HG03354 (cell line): Measurements from ENCODE around the gene PRKCD.

Experiments used
- ATAC-seq: cut with Tn5 transposase; IDR thresholded peaks from one replicate; pipeline ENCODE4 v1.9.1; 2021; ENCODE audit warnings: mild to moderate bottlenecking; ENCODE audit not compliant: unreplicated experiment, poor library complexity, severe bottlenecking

The PRKCD gene

DNA sequence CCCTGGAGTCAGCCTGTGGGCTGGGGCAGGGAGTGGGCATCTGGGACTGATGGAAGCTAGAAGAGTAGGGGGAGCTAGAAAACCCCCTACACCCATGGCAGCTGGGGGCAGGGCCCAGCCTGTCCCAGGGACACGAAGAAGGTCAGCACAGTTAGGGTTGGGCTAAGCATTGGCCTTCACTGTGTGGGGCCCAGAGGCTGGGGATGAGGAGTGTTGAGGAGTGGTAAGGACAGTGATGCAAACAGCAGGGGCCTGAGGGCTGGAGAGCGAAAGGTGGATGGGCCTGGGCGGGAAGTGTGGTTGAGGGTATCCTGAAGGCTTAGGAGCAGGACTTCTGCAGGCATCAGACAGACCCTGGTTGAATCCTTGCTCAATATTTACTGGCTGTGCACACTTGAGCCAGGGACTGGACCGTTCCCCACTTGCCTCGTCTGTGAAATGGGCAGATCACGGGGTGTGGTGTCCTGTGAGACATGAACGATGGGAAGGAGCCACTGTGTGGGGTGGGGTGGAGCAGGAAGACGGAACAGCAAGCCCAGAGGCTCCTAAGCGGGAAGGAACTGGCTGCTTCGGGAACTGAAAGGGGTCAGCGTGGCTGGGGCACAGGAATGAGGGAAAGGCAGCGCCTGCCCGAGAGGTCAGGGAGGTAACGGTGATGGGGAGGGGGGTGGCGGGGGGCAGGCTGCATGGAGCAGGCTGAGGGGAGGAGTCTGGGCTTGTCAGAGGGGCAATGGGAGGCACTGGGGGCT lies 7.3 kb downstream of the PRKCD start:
- no peak for ATAC-seq

DNA sequence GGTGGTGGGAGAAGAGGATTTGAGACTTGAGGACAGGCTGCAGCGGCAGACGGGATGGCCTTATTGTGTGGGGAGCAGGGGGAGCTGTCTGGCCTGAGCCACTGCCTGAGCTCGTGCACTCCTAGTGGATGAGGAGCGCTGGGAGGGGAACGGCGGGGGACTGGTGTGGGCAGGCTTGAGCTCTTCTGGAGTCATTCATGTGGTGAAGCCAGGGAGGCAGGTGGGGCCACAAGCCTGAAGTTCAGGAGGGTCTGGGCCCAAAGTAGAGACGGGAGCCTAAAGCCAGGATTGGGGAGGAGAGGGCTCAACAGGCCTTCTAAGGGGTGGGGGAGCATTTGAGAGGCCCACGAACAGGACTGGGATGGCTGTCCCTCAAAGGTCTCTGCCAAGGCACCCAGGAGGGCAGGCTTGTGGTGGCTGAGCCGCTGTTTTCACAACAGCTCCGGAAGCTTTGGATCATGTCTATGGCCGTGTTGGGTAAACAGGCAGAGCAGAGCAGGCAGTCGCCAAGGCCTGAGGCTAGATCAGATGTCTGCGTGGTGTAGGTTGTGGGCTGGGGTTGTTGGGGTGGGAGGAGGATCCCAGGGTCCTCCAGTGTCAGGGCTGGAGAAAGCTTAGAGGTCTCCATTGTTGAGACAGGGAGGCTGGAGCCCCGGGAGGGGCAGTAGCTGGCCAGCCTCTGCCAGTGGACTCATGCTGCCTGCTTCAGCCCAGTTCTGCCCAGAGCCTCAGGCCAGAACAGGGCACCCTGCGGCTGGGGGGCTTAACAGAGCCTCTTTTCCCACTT lies 8.2 kb downstream of the PRKCD start:
- no peak for ATAC-seq

DNA sequence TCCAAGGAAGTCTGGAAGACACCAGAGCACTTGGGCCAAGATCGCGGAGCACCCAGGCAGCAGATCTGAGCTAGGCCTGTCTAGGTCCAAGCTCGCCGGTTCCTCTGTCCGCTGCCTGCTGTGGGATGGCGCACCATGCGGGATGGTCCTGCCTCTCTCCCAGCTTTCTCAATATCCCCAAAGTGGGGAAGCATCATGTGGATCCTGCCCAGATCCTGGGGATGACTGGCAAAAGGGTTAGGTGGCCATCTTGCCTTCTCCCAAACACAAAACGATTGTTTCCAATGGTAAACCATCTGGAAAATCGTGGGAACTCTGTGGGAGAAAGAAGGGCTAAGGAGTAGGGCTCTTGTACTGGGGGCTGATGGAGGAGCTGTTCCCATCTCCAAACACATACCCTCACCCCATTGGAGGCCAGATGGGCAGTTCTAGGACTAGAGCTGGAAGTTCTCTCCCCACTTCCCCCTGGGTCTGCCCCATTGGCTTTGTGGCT lies 8.9 kb downstream of the PRKCD start:
- no peak for ATAC-seq

DNA sequence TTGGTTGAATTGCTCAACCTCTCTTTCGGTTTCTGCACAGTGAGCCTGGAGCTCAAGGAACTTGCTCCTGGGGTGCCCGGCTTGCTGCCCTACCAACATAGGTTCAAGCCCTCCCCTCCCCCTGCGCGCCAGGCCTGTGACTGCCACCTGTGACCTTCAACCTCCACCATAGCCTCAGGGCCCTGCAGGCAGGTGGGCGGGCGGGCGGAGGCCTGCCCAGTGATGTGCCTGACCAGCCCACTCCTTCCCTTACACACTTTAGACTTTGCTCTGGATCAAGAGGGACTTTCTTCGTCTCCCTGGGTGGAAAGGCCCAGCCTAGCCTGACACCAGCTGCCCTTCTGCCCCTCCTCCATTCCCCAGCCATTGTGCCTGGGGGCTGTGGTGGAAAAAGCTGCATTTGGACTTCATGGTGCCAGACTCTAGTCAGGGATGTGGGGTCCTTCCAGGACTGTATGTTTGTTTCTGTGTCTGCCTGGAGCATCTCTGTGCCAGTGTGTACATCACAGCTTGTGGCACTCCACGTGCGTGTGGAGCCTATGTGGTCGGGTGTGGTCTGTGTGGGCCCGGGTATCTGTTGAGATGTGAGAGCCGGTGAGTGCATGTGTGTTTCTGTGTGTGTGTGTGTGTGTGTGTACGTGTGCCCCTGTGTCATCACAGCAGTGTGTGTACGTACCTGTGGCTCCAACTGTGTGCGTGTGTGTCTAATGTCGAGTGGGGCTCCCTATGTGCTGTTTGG lies 9.5 kb downstream of the PRKCD start:
- peak; percentile 38 for ATAC-seq

DNA sequence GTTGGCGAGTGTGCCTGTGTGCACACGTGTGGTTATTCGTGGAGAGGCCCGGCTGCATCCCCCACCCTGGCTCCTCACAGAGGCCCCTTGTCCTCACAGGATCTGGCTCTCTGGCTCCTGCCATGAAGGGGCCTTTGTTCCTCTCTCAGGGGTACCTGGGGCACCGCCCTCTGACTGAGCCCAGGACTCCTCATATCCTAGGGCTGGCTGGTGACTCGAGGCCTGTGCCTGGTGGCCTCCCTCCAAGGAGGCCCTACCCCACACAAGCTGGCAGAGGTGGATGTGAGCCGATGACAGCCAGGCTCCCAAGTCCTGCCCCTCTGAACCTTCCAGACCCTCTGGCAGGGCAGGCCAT lies 10.0 kb downstream of the PRKCD start:
- no peak for ATAC-seq

DNA sequence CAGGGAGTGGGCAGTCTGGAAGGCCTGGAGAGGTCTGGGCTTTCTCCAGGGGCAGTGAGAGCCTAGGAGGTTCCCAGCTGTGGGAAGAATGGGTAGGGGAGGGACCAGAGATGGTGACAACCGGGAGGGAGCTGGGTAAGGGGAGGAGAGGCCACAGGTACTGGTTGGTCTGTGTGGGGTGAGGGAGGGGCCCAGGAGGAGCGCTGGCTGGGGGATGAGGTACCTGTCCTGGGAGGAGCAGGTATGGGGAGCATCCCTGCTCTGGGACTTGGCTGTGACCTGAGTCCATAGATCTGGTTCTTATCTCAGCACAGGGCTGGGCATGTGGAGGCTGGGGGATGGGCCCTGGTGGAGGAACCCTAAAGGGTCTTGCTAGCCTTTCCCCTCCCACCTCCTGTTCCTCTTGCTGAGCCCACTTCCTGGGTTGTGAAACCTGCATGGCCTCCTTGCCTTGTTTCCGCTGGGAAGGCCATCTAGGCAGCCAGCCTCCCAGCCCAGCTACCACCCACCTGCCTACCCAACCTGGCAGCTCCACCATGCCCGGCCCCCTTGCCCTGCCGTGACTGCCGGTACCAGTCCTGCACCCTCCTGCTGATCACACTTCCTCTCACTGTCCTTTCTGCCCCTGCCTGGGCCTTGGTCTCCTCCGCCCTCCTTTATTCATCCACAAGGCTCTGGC lies 11.0 kb downstream of the PRKCD start:
- no peak for ATAC-seq

DNA sequence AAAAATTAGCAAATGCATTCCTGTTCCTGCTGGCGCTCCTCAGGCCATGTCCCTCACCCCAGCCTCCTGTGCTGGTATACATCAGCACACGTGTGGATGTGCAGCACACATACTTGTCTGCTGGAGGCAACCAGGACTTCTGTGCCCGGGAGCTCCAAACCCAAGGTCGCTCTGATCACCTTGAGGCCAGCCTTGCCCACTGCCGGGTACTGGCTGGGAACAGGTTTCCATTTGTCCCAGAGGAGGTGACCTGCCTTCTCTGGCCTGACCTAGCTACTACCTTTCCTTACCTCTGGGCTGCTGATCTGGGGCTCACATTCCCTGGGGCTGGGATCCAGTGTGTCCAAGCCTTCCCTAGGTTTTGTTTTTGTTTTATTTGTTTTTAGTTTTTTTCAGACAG lies 12.1 kb downstream of the PRKCD start:
- no peak for ATAC-seq

DNA sequence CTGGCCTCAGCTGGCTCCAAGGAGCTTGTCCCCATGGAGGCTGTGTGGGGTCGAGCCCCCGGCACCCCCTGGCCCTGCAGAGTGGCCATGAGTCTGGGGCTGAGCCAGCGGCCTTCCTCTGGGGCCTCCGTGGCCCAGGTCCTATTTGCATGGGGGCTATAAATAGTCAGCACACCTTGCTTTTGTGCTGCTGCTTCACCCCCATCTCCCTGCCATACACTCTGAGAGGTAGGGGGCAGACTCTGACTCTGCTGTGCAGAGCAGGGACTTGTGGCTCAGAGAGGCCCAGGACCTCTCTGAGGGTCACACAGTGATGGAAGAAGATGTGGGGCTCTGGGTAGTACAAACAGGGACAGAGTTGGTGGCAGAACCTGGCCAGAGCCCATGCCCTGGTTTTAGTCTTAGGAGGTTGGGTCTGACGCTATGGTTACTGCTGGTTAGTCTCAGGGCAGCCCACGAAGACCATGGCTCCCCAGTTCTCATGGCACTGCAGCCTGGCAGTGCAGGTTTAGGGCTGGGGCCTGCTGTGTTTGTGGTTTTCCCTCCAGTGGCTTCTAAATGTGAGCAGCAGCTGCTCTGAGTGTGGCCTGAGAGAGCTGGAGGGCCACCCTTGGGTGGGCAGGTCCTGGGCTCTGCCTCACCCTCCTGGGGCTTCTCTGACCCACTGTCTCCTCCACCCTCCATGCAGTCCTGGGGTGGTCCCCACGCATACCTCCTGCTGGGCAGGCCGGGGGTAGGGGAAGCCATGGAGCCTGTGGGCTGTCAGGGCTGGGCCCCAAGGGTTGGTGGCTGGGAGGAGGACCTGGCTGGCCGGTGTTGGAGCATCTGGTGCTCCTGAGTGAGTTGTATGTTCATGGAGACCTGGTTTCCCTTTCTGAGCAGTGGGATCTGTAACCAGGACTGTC lies 13.6 kb downstream of the PRKCD start:
- ATAC-seq: peak; percentile 64

DNA sequence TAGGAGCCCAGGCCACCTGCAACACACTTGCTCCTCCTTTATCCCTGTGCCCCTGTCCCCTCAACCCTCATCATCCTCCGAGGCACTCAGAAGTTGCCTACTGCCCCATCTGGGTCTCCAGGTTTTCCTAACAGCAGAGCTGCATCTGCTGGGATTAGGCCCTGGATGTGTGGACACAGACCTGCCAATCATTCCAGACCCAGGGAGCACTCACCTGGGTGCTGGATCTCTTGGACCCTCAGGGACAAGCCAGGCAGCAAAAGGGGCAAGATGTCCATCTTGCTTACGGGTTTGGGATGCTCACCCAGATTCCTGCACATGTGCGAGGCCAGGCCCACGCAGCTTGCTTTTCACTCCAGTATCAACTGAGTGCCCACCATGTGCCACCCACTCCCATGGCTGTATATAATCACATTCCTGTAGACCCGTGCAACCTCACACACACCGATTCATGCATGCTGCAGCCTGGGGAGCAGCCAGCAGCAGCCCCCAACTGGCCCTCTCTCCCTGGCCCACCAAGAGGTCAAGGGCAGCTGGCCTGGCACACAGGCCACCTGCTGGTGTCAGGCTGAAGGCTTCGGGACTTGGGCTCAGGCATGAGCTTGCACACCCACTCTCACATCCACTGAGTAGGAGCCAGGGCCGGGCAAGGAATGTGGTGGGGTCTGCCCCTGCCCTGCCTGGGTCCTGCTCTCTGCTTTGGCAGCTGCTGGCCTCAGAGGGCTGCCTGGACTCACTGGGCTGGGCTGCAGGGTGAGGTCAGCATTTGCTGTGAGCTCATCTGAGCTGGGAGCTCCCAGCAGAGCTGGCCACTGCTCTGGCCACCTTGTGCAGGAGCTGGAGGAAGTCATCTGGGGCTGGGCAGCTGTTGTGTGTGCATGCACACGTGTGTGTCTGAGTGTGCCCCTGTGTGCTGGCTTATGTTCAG lies 14.9 kb downstream of the PRKCD start:
- no peak for ATAC-seq

DNA sequence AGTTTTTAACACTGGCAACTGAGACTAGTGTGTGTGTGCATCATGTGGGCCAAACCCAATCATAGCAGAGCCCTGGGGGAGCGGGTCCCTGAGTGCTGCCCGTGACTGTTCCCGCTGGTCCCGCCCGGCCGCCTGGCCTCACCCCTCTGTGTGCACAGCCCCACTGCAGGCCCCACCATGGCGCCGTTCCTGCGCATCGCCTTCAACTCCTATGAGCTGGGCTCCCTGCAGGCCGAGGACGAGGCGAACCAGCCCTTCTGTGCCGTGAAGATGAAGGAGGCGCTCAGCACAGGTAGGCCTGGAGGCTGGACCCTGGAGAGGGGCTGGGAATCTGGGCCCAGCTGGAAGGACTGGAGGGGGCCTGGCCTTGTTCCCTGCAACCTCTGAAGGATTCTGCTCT lies 17.2 kb downstream of the PRKCD start:
- ATAC-seq: no peak

DNA sequence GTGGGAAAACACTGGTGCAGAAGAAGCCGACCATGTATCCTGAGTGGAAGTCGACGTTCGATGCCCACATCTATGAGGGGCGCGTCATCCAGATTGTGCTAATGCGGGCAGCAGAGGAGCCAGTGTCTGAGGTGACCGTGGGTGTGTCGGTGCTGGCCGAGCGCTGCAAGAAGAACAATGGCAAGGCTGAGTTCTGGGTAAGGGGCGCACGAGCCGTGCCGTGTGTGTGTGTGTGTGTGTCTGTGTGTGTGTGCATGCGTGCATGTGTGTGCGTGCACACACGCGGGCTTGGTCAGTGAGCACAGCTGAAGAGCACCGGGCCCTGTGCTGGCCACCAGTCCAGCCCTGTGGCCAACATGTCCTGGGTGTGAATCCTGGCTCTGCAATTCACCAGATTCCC lies 18.6 kb downstream of the PRKCD start:
- ATAC-seq: no peak

DNA sequence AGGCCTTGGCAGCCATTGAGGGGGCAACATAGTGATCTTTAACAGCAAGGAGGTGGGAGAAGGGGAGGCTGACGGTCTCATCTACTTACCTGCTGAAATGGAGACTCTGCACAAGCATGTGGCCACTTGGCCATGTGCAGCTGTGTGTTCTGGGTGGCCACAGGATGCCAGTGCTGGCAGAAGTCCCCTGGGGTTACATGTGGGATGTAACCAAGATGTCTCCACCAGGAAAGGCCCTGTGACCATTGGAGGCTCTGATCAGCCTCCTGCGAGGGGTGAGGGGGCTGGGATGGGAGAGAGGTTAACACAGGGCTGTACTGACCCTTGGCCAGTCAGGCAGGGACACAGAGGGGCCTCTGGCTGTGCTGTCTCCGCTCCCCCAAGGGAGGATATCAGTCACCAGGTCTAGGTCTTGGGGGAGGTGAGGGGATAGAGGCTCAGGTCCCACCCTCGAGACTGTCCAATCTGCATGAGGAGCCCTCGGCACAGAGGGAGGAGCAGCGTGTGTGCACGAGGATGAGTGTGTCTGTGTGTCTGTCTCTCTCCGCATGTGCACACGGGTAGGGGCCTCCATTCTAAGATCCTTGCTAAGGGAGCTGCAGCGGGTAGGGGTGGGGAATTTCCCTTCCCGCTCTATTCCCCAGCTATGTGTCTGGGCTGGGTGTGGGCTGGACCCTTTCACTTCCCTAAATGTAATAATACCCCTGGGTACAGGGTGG lies 19.5 kb downstream of the PRKCD start:
- ATAC-seq: peak; percentile 94

DNA sequence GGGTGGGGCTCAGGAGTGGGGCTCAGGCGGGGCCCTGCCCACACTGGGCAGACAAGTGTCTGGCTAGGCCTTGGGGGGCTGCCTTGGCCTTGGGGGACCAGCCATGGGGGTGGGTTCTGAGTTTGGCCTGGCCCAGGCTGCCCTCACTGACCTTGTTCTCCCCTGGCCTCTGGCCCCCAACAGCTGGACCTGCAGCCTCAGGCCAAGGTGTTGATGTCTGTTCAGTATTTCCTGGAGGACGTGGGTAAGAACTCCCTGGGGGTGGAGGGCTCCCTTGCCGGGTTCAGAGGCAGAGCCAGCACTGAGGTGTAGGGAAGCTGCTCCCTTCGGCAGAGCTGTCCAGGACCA lies 20.0 kb downstream of the PRKCD start:
- peak; percentile 25 for ATAC-seq

DNA sequence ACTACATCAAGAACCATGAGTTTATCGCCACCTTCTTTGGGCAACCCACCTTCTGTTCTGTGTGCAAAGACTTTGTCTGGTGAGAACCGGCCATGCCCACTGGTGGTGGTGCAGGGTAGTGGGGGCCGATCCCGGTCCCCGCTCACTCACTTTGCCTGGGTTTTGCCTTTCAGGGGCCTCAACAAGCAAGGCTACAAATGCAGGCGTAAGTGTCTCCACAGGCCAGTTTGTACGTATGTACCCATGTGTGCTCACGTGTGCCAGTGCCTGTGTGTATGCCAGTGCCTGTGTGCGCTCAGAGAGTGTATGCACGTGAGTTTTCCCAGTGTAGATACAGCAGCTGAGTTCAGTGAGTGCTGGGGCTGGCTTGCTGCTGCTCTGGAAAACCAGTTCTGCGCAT lies 20.5 kb downstream of the PRKCD start:
- ATAC-seq: no peak

DNA sequence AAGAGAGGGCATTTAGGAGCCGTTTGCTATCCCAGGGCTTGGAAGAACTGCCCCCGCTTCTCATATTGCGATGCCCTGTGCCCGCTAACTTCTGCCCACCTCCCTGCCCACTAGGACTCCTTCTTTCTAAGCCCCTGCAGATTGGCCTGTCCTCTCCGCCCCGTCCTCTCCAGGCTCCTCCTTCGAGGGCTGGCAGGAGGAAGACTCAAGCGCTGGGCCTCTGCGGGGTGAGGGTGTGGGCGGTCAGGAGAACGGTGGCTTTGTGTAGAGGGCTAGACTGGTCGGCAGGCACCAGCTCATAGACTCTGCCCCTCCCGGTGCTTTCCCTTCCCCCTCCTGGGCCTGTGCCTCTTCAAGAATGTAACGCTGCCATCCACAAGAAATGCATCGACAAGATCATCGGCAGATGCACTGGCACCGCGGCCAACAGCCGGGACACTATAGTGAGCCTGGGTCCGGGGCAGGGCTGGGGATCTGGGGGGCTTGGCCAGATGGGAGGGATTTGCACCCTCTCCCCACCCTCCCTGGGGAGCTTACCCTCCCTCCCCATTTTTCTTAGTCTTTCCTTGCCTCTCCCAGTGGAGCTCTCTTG lies 21.9 kb downstream of the PRKCD start:
- no peak for ATAC-seq

DNA sequence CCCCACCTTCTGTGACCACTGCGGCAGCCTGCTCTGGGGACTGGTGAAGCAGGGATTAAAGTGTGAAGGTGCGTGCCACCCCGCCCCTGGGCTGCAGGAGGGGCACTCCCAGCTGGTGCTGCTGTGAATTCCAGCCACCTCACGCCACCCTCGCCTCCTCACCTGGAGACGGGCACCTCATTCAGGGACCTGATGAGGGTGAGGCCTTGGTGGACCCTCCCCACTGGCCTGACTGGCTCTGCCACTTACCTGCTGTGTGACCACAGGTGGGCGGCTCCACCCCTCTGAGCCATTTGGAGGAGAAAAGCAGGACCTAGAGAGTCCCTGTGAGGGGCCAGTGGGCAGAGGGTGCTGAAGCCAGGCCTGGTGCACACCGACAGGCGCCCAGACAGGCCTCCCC lies 22.5 kb downstream of the PRKCD start:
- no peak for ATAC-seq

DNA sequence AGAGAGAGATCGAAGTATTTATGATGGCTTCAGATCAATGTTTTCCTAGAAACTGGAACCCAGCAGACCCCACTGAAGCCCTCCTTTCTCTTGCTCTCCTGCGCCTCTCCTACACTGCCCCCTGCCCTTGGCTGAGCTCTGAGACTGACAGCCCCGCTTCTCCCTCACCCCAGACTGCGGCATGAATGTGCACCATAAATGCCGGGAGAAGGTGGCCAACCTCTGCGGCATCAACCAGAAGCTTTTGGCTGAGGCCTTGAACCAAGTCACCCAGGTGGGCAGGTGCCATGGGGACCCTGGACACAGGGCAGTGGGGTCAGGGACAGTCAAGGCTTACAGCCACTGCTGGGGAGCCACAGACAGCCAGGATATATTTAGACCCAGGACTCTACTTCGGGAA lies 23.7 kb downstream of the PRKCD start:
- ATAC-seq: no peak
